Left renal pelvis (tissue), 4 donors: Measurements from ENCODE around the gene ABCC1. TPM values are rescaled to one million over a fixed set of nuclear protein-coding genes. Genes with fewer than 3 reads are reported as not detected.
A peak's percentile ranks its signal among the peaks of the same experiment; 100 is the strongest.

Experiments used
- DNase-seq, 4 donors: peaks; one replicate each; pipeline ENCODE4 v3.0.0-alpha.2; 2013; ENCODE audit warnings: low read depth in 4 of 4, low spot score in 3 of 4
- polyA plus RNA-seq, 4 donors: library from polyadenylated mRNA; unstranded; fragments of 120-200 nt; gene quantifications; one replicate each; pipeline ENCODE4 v1.2.1, GENCODE V29; 2013; ENCODE audit not compliant: insufficient read length in 4 of 4

Gene ABCC1
- polyA plus RNA-seq, 4 donors, result 18.3 to 30.2 (median 23.1) TPM

DNA sequence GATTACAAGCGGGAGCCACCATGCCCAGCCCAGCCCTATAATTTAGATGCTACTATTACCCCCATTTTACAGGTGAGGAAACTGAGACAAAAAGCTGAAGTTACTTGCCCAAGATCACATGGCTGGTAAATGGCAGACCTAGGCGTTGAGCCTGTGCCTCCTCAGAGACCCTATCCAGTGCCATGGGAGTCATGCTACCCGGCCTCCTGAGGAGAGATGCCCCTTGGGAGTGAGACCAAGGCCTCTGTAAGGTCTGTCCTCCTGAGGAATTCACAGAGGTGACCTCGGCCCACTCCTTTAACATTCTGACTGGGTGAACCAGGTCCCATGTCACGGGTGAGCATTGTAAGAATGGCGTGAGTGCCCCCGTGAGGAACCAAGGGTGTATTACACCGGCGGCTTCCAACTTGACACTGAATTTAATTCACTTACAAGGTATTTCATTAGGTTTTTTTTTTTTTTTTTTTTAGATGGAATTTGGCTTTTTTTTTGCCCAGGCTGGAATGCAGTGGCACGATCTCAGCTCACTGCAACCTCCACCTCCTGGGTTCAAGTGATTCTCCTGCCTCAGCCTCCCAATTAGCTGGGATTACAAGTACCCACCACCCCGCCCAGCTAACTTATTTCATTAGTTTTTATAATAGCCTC is 178.2 kb downstream of the ABCC1 start:
- peak in 3 of 4 donors; percentile 27 to 49 (median 35) for DNase-seq

DNA sequence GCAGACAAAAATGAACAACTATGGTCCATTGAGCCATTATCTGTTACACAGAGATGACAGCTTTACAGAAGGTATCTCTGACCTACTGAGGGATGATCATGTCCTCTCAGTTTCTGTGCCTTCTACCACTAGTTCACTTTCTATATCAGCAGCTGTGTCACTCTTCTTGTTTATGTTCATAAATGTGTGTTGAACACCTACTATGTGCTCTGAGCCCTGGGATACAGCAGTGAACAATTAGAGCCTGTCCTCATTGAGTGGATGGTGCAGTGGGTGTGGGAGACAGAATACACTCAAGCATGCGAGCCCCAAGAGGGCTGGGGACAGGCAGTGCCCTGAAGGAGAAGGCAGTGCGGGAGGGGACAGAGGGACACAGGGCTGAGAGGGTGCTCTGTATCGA is 181.8 kb downstream of the ABCC1 start:
- DNase-seq, result no peak

DNA sequence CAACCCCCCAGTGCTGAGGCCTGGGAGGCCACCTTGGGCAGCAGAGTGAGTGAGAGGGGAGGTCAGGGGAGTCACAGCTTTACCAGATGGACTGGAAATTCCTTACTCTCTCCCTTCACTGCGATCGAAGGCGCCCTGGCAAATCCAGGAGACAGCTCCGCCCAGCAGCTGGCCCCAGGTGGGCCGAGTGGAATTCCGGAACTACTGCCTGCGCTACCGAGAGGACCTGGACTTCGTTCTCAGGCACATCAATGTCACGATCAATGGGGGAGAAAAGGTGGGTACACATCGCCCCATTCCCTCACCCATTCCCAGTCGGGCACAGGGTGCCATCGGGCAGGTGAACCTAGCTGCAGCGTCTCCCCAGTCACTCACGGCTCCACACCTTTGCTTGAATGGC is 182.2 kb downstream of the ABCC1 start:
- DNase-seq, result no peak

DNA sequence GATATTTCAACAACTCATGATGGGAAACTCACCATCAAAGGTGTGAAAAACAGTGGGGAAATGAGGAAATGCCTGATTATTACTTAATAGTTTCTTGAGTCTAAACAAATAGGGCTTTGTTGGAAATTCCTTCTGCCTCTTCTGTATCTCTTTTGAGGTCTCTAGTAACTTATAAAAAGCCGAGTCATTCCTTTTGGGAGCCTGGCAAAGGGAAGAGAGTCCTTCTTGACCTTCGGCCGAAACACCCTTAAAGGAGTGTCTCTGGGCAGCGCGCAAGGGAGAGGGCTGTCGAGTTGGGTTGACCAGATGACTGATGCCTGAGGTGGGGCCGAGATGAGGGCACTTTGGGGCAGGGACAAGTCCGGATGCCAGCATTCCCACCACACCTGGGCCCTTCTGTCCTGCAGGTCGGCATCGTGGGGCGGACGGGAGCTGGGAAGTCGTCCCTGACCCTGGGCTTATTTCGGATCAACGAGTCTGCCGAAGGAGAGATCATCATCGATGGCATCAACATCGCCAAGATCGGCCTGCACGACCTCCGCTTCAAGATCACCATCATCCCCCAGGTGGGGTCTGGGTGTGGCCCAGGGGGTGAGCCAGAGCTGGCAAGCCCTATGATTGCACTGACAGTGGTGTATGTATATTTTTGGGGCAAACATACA is 184.7 kb downstream of the ABCC1 start:
- DNase-seq, result no peak

DNA sequence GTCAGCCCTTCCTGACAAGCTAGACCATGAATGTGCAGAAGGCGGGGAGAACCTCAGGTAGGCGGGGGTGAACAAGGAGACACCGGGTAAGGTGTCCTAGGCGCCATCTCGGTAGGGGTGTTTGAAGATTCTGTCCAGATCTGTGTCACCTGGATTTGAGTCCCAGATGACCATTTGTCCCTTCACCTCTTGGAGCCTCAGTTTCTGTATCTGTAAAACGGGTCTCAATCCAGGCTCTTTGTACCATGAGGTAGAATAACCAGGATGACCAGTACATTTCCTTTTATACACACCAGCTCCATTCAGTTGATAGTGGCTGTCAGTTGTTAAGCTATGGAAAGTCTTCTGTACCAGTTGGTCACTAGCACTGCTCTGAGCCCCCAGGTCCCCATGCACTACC is 187.2 kb downstream of the ABCC1 start:
- DNase-seq, result no peak

DNA sequence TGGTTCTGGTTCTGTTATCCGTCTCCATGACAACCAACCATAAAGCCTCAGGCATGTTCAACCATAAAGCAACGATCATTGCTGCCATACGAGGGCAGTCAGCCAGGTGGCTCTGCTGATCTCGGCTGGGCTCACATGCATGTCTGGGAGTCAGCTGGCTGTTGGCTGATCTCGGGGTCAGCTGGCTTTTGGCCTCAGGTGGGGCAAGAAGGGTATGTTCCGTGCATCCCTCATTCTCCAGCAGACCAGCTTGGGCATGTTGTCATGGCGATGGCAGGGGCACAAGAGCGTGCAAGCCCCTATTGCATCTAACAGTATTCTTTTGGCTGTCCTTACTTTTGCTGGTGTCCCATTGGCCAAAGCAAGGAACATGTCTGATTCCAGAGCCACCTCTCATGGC is 187.7 kb downstream of the ABCC1 start:
- DNase-seq, result no peak

DNA sequence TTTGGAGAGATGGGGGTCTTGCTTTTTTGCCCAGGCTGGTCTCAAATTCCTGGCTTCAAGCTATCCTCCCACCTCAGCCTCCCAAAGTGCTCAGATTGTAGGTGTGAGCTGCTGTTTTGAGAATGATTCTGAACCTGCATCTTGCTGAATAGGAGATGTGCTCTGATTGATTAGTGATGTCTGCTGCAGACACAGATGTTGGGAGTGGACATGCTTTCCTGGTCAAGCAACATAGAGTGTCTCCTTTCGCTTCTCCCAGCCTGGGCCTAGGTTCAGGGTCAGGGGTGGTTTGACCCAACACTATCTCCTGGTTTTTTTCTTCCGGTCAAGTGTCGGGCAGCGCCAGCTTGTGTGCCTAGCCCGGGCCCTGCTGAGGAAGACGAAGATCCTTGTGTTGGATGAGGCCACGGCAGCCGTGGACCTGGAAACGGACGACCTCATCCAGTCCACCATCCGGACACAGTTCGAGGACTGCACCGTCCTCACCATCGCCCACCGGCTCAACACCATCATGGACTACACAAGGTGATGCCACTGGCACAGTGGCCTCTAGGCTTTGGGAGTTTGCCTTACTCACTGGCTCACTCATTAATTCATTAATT is 188.7 kb downstream of the ABCC1 start:
- no peak for DNase-seq

DNA sequence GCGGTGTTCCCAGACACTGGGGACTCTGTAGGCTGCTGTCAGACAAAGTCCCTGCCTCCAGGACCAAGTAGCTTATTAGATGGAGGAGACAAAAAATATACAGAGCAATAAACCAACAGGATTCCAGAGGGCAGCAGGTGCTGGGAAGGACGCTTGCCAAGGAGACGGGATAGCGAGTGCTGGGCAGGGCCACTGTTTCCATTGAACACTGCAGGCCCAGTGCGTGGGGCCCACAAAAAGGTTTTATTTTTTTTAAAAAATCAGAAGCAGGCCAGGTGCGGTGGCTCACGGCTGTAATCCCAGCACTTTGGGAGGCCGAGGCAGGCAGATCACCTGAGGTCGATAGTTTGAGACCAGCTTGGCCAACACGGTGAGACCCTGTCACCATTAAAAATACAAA is 189.6 kb downstream of the ABCC1 start:
- DNase-seq, result no peak

DNA sequence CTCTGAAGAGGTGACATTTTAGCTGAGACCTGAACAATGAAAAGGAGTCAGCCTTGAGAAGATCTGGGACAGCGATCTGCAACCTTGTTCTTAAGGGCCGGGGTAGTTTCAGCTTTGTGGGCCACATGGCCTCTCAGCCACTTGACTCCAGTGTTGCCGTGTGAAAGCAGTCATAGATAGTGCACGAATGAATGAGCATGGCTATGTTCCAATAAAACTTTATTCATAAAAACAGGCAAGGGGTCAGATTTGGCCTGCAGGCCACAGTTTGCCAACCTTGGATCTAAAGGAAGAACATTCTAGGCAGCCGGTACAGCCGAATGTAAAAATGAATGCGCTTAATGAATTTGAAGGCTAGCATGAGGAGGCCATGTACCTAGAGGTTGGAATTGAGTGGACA is 190.4 kb downstream of the ABCC1 start:
- no peak for DNase-seq

DNA sequence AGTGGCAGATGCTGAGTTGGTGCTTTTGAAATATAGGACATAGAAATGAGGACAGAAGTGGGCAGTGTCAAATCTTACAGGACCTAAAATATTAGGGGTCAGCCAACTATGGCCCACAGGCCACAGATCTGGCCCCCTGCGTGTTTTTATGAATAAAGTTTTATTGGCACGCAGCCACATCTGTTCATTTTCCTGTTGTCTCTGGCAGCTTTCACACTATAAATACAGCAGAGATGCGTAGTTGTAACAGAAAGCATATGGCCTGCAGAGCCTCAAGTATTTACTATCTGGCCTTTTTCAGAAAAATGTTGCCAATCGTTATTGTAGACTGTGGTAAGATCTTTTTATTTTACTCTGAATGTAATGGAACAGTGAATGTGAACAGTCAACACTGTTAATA is 191.1 kb downstream of the ABCC1 start:
- DNase-seq, result no peak

DNA sequence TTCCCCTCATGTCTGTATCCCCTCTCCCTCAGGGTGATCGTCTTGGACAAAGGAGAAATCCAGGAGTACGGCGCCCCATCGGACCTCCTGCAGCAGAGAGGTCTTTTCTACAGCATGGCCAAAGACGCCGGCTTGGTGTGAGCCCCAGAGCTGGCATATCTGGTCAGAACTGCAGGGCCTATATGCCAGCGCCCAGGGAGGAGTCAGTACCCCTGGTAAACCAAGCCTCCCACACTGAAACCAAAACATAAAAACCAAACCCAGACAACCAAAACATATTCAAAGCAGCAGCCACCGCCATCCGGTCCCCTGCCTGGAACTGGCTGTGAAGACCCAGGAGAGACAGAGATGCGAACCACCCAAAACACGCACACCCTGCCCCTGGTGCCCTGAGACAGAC is 191.7 kb downstream of the ABCC1 start:
- DNase-seq, result no peak

DNA sequence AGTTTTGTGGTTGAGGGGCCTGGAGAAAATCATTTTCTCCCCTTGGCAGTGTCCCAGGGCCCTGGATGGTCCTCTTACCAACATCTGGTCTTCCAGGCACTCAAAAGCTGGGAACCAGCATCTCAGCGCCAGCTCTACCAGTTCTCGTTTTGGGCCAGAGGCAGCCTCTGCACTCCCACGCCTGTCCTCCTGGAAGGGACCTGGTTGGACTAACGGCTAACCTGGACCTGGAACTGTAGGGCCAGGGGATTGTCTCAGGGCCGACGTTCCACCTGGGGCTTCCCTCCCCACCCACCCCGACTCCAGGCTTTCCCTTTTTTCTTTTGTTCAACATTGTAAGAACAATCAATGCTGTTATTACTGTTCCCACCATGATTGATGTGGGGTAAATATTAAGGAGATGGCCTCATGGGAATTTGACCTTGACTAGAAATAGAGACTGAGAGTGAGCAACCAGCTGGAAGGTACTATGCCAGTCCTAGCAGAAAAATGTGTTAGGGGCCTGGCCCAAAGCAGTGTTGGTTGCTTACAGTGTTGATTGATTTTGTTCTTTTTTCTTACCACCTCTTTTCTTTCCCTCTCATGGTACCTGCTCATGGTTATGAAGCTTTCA is 192.5 kb downstream of the ABCC1 start:
- no peak for DNase-seq

DNA sequence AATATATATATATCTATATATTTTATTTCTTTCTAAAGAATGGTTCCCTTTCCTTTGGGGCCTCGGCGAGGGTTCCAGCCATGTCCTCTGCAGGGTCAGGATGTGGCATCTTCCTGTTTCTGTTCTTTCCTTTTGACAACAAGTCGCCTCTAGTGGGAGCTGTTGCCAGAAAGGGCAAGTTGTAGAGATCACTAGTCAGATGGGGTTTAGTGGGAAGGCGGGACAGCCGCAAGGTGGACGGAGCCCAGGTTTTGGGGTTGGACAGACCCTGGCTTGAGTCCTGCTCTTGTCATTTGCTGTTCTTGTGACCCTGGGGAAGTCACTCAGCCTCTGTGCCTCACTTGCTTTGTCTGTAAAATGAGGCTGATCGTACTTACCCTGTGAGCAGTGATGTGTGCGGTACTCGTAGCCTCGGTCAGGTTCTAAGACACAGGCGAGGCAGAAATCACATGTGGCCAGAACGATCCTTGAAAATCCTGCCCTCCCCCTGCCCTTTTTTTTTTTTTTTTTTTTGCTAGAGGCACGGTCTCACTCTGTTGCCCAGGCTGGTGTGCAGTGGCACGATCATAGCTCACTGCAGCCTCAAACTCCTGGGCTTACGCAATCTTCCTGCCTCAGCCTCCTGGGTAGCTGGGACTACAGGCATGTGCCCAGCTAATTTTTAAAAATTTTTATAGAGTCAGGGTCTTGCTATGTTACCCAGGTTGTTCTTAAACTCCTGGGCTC is 193.8 kb downstream of the ABCC1 start:
- no peak for DNase-seq

DNA sequence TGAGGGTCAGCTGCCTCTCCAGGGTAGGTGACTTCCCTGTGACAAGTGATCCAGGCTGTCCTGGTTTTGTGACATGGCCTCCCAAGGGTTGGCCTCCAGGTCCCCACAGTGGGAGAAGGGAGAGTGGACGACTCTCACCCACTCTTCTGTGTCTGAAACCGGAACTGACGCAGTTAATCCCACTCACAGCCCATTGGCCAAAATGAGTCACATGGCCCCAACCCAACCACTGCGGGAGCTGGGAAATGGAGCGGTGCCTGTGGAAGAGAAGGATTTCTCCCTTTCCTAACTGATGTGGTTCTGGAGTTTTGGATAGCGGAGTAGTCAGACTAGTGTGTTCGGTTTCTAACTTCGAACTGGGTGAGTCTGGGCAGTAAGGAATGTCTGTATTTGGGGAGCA is 194.5 kb downstream of the ABCC1 start:
- DNase-seq, result no peak

DNA sequence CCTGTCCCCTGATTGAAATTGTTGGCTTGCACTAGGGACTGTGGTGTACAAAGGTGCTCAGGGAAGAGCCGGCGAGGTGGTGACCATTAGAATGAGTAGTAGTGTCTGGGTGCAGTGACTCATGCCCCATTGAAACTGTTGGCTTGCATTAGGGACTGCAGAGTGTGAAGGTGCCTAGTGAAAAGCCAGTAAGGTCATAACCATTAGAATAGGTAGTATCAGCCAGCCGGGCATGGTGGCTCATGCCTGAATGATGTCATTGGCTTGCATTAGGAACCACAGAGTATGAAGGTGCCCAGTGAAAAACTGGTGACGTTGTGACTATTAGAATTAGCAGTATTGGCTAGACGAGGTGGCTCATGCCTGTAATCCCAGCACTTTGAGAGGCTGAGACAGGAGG is 195.0 kb downstream of the ABCC1 start:
- no peak for DNase-seq

DNA sequence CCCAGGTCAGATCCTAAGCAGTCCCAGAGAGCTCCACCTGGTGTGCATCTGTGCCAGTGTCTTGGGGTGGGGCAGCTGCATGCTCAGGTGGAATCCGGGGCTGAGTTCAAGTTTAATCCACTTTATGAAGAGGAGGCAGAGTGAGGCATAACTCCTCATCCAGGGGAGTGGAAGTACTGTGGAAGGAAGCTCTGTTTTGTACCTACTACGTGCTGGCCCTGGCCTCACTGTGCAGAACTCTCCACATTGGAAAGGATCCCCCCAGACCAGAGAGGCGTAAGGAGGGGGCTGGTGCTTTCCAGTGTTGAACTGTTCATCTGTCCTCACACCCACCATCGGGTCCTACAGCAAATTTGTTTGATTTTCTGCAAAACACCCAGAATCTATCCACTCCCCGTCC is 195.9 kb downstream of the ABCC1 start:
- DNase-seq, result no peak

DNA sequence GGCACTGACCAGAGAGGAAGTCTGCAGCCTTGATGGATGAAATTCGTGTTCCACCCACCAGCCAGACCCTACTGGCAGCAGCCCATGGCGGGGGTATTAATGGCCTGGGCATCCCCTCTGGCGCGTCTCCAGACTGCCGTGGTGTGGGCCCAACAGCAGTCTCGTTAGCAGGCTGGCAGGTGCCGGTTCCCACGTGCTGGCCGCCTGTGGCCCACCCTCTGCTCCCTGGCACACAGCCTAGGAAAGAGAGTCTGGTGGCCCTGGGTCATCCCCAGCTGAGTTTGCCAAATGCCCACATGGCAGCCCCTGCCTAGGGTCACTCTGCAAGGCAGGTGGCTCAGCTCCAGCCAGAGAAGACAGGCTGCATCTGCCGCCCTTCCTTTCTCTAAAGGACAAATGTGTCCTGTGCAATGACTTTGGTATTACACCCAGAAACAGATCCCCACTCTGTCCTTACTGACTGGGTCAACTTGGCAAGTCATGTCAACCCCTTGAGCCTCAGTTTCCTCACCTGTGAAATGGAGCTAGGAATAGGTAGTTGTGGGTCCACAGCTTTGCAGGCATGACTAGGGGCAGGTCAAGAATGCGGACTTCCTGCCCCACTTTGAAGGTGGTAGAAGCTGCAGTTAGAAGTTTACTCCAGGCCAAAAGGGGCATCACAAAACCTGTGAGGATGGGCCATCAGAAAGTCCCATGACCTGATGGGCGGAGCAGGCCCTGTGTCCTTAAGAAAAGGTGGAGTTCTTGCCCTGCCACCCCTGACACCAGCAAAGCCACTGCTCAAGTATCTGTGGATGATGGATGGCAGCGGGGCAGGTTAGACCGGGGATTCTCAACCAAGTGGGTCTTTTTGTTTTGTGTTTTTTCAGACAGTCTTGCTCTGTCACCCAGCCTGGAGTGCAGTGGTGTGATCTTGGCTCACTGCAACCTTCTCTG is 197.2 kb downstream of the ABCC1 start:
- DNase-seq, result no peak

DNA sequence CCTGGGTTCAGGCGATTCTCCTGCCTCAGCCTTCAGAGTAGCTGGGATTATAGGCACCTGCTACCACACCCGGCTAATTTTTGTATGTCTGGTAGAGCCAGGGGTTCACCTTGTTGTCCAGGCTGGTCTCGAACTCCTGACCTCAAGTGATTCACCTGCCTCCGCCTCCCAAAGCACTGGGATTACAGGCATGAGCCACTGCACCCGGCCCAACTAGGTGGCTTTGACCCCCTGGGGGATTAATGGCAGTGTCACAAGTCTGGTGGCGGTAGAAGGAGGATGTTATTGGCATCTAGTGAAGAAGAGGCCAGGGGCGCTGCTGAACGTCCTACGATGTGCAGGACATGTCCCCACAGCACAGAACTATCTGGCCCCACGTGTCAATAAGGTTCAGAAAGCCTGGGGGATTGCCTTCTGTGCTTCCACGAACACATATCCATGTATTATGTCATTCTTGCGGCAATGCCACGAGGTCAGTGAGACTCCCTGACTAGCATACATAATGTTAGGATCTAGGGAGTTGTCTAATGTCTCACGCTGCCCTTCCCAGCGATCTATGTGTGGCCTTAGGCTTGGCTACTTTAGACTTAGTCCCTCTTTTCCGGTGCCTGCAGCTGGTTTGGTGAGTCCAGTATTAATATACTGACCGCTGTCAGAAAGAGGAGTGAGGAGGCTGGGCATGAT is 198.0 kb downstream of the ABCC1 start:
- no peak for DNase-seq

DNA sequence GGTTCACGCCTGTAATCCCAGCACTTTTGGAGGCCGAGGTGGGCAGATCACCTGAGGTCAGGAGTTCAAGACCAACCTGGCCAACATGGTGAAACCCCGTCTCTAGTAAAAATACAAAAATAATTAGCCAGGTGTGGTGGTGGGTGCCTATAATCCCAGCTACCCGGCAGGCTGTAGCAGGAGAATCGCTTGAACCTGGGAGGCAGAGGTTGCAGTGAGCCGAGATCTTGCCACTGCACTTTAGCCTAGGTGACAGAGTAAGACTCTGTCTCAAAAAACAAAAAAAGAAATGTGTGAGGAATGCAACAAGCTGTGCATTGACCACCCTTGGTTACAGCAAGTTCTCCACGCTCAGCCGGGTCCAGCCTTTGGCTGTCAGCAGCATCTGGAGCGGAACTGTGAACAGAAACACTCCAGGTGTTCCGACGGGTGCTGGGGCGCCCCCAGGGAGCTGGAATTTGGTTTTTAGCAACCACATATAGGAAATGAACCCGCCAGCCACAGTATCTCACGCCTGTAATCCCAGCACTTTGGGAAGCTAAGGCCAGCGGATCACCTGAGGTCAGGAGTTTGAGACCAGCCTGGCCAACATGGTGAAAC is 198.7 kb downstream of the ABCC1 start:
- peak in 1 of 4 donors; percentile 8 for DNase-seq
